Neural progenitor cell (in vitro differentiated cells): ENCODE measurements around the gene HDLBP. TPM values are rescaled to one million over a fixed set of nuclear protein-coding genes. Genes with fewer than 3 reads are reported as not detected.

Experiments
- DNase-seq: peaks from one replicate; pipeline ENCODE4 v3.0.0-alpha.2; 2016; ENCODE audit warnings: low spot score
- H2AFZ ChIP-seq: fragments of 200-600 bp; sonication (generic); replicated peaks from 2 replicates; pipeline ENCODE4 v1.6.1; 2016; ENCODE audit warnings: antibody characterized with exemption
- H3F3A ChIP-seq: fragments of 200-600 bp; sonication (generic); 2 replicates; pipeline ENCODE4 v1.6.1; 2016; ENCODE audit warnings: antibody characterized with exemption, low read depth
- H3K27ac ChIP-seq: fragments of 200-600 bp; sonication (generic); 2 replicates; pipeline ENCODE4 v1.5.1; 2016; ENCODE audit warnings: mild to moderate bottlenecking
- H3K27me3 ChIP-seq: fragments of 200-600 bp; sonication (generic); 2 replicates; pipeline ENCODE4 v1.6.1; 2016; ENCODE audit warnings: mild to moderate bottlenecking, moderate library complexity
- H3K36me3 ChIP-seq: fragments of 200-600 bp; sonication (generic); 2 replicates; pipeline ENCODE4 v1.5.1; 2016
- H3K4me1 ChIP-seq: fragments of 200-600 bp; sonication (generic); 2 replicates; pipeline ENCODE4 v1.6.1; 2016; ENCODE audit warnings: mixed run types
- H3K4me2 ChIP-seq: fragments of 200-600 bp; sonication (generic); 2 replicates; pipeline ENCODE4 v1.6.1; 2016
- H3K4me3 ChIP-seq: fragments of 200-600 bp; sonication (generic); 2 replicates; pipeline ENCODE4 v1.5.1; 2016
- H3K79me2 ChIP-seq: fragments of 200-600 bp; sonication (generic); 2 replicates; pipeline ENCODE4 v1.6.1; 2016; ENCODE audit warnings: low read depth
- H3K9ac ChIP-seq: fragments of 200-600 bp; sonication (generic); 2 replicates; pipeline ENCODE4 v1.6.1; 2016
- H3K9me3 ChIP-seq: fragments of 200-600 bp; sonication (generic); 2 replicates; pipeline ENCODE4 v1.5.1; 2016; ENCODE audit warnings: low read depth
- H4K20me1 ChIP-seq: fragments of 200-600 bp; sonication (generic); 2 replicates; pipeline ENCODE4 v1.6.1; 2016; ENCODE audit warnings: low read depth
- H3K27ac Mint-ChIP-seq: 3 replicates; pipeline ENCODE4 v1.8.0; 2021; ENCODE audit warnings: mixed read lengths
- H3K27me3 Mint-ChIP-seq: 2 replicates; pipeline ENCODE4 v1.8.0; 2022; ENCODE audit warnings: low read depth, mild to moderate bottlenecking, inconsistent platforms, moderate library complexity, mixed read lengths; ENCODE audit not compliant: insufficient read depth
- H3K36me3 Mint-ChIP-seq: 3 replicates; pipeline ENCODE4 v1.8.0; 2021; ENCODE audit warnings: mixed read lengths
- H3K4me1 Mint-ChIP-seq: 3 replicates; pipeline ENCODE4 v1.8.0; 2021; ENCODE audit warnings: mixed read lengths
- H3K4me3 Mint-ChIP-seq: 3 replicates; pipeline ENCODE4 v1.8.0; 2021; ENCODE audit warnings: mild to moderate bottlenecking, moderate library complexity, mixed read lengths
- H3K9me3 Mint-ChIP-seq: 3 replicates; pipeline ENCODE4 v1.8.0; 2020; ENCODE audit warnings: mixed read lengths
- EZH2 ChIP-seq: fragments of 200-600 bp; sonication (generic); IDR thresholded peaks from 2 replicates; pipeline ENCODE4 v1.6.1; 2017; ENCODE audit warnings: antibody characterized with exemption, mild to moderate bottlenecking, moderate library complexity
- EZH2phosphoT487 ChIP-seq: fragments of 200-600 bp; sonication (generic); IDR thresholded peaks from 2 replicates; pipeline ENCODE4 v1.6.1; 2017; ENCODE audit warnings: antibody characterized with exemption
- total RNA-seq: library from RNA; depleted of rRNA; stranded (reverse); fragments of >200 nt; gene quantifications from 2 replicates; pipeline ENCODE4 v1.2.3, GENCODE V29; 2015; ENCODE audit warnings: low replicate concordance
- TF ChIP-seq, protein P1 (sequence below): fragments of 200-600 bp; sonication (generic); IDR thresholded peaks from 2 replicates; pipeline ENCODE4 v1.5.1; 2017; ENCODE audit warnings: antibody characterized with exemption, mild to moderate bottlenecking

The HDLBP gene
- total RNA-seq, 1 donor from 2014 or later = 251 TPM

GRCh38 chr2:241237047-241237446 lies 78.4 kb downstream of the HDLBP start:
- Mint-ChIP-seq H3K4me1 (no peaks in the 10 kb centered on the region), H3K4me3 (no peak overlapping the region), H3K27ac (no peak overlapping the region), H3K9me3 (no peaks in the 10 kb centered on the region), H3K36me3 (peaks cover 50% of the 10 kb centered on the region), H3K27me3 (peaks cover 3% of the 10 kb centered on the region)
- H2AFZ ChIP-seq = no peak overlapping the region
- TF ChIP-seq EZH2 = no peak
- no peak for TF ChIP-seq EZH2phosphoT487
- TF ChIP-seq, protein P1, sequence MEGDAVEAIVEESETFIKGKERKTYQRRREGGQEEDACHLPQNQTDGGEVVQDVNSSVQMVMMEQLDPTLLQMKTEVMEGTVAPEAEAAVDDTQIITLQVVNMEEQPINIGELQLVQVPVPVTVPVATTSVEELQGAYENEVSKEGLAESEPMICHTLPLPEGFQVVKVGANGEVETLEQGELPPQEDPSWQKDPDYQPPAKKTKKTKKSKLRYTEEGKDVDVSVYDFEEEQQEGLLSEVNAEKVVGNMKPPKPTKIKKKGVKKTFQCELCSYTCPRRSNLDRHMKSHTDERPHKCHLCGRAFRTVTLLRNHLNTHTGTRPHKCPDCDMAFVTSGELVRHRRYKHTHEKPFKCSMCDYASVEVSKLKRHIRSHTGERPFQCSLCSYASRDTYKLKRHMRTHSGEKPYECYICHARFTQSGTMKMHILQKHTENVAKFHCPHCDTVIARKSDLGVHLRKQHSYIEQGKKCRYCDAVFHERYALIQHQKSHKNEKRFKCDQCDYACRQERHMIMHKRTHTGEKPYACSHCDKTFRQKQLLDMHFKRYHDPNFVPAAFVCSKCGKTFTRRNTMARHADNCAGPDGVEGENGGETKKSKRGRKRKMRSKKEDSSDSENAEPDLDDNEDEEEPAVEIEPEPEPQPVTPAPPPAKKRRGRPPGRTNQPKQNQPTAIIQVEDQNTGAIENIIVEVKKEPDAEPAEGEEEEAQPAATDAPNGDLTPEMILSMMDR = no peak
- H3K4me1 ChIP-seq = no peaks in the 10 kb centered on the region
- DNase-seq = no peak
- peaks cover 16% of the 10 kb centered on the region for H4K20me1 ChIP-seq
- no peak overlapping the region for H3K27ac ChIP-seq
- no peak overlapping the region for H3K4me2 ChIP-seq
- H3K79me2 ChIP-seq = no peaks in the 10 kb centered on the region
- H3K9ac ChIP-seq = no peak overlapping the region
- H3K27me3 ChIP-seq = no peaks in the 10 kb centered on the region
- peaks cover 2% of the 10 kb centered on the region for H3K36me3 ChIP-seq
- no peaks in the 10 kb centered on the region for H3K9me3 ChIP-seq
- no peaks in the 10 kb centered on the region for H3F3A ChIP-seq
- H3K4me3 ChIP-seq = no peak overlapping the region

DNA sequence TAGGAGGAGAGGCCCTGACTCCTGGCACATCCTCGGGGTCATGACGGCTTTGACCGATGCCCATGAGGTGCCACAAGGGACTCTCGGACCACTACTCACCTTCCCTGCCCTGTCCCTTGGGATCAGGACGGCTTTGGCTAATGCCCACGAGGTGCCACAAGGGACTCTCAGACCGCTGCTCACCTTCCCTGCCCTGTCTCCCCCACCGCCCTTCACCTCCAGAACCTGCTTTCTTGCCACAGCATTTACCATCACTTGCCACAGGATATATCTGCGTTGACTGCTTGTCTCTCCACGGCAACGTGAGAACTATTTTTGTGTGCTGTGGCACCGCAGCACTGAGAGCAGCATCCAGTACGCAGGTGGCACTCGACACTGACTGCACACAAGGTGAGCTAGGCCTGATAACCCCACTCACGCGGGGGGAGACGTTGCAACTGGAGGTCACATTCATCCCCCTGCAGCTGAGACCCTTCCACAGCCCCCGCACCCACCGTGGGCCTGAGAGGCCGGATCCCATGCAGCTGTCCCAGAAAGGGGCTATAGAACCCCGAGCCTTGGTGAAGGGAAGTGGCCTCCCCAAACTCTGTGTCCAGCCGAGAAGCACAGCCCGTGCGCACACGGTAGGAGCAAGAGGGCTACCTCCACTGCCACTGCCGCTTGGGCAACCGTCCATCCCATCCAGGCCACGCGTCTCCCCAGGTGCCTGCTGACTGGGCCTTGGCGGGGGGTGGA lies 79.4 kb downstream of the HDLBP start:
- H3K4me3 Mint-ChIP-seq = no peak overlapping the region
- Histone ChIP-seq H3K36me3 (peaks cover 2% of the 10 kb centered on the region), H4K20me1 (peaks cover 19% of the 10 kb centered on the region), H3K9me3 (no peaks in the 10 kb centered on the region), H2AFZ (no peak overlapping the region), H3K9ac (no peak overlapping the region), H3F3A (no peaks in the 10 kb centered on the region), H3K27me3 (no peaks in the 10 kb centered on the region), H3K79me2 (no peaks in the 10 kb centered on the region), H3K4me1 (no peaks in the 10 kb centered on the region), H3K4me2 (no peak overlapping the region), H3K27ac (no peak overlapping the region), H3K4me3 (no peak overlapping the region)
- TF ChIP-seq EZH2phosphoT487 (no peak), EZH2 (no peak)
- TF ChIP-seq, protein P1 = no peak
- H3K36me3 Mint-ChIP-seq = peaks cover 55% of the 10 kb centered on the region
- no peak for DNase-seq
- no peaks in the 10 kb centered on the region for H3K4me1 Mint-ChIP-seq
- H3K27ac Mint-ChIP-seq = no peak overlapping the region
- H3K9me3 Mint-ChIP-seq = no peaks in the 10 kb centered on the region
- peaks cover 6% of the 10 kb centered on the region for H3K27me3 Mint-ChIP-seq

GRCh38 chr2:241234962-241235740 lies 80.3 kb downstream of the HDLBP start:
- Mint-ChIP-seq H3K36me3 (peaks cover 50% of the 10 kb centered on the region), H3K4me3 (no peak overlapping the region), H3K4me1 (no peaks in the 10 kb centered on the region), H3K27ac (no peak overlapping the region), H3K27me3 (peaks cover 6% of the 10 kb centered on the region), H3K9me3 (no peaks in the 10 kb centered on the region)
- TF ChIP-seq EZH2 (no peak), EZH2phosphoT487 (no peak)
- Histone ChIP-seq H3K36me3 (no peaks in the 10 kb centered on the region), H3K4me2 (no peak overlapping the region), H3K27me3 (no peaks in the 10 kb centered on the region), H3K4me3 (no peak overlapping the region), H3K79me2 (no peaks in the 10 kb centered on the region), H3K4me1 (no peaks in the 10 kb centered on the region), H2AFZ (no peak overlapping the region), H3K27ac (no peak overlapping the region), H4K20me1 (peaks cover 10% of the 10 kb centered on the region), H3K9ac (no peak overlapping the region), H3K9me3 (no peaks in the 10 kb centered on the region), H3F3A (no peaks in the 10 kb centered on the region)
- DNase-seq = no peak
